CD14-positive monocyte (primary cell): Measurements from ENCODE around the gene RUFY2. TPM values are rescaled to one million over a fixed set of nuclear protein-coding genes. Genes with fewer than 3 reads are reported as not detected.

Experiments
- DNase-seq, 3 donors: peaks; one replicate each; pipeline ENCODE4 v3.0.0-alpha.2; 2011 to 2022
- H2AFZ ChIP-seq: 2 replicates; pipeline ENCODE4 v1.6.0; 2012; ENCODE audit warnings: mild to moderate bottlenecking, low read depth, low read length, inconsistent platforms; ENCODE audit not compliant: insufficient read depth, poor library complexity, severe bottlenecking
- H3K27ac ChIP-seq, 2 donors: 1 replicate in 1 of 2; 2 replicates in 1 of 2; pipeline ENCODE4 v1.5.1; 2012 to 2013; ENCODE audit warnings: low read length in 2 of 2, control low read depth in 1 of 2, inconsistent platforms in 1 of 2, low read depth in 1 of 2, mild to moderate bottlenecking in 1 of 2
- H3K27me3 ChIP-seq, 2 donors: one replicate each; pipeline versions ENCODE4 v1.6.0 to v1.6.1; 2011 to 2013; ENCODE audit warnings: low read length in 2 of 2; ENCODE audit not compliant: control insufficient read depth in 2 of 2, insufficient read depth in 2 of 2
- H3K36me3 ChIP-seq, 2 donors: replicated peaks in 1 of 2; 1 replicate in 1 of 2; 2 replicates in 1 of 2; pipeline versions ENCODE4 v1.5.1 to v1.6.1; 2012 to 2013; ENCODE audit warnings: low read length in 2 of 2, control low read depth in 1 of 2, inconsistent platforms in 1 of 2, mild to moderate bottlenecking in 1 of 2; ENCODE audit not compliant: insufficient read depth in 2 of 2, control insufficient read depth in 1 of 2
- H3K4me1 ChIP-seq, 2 donors: 1 replicate in 1 of 2; 2 replicates in 1 of 2; pipeline versions ENCODE4 v1.5.1 to v1.6.1; 2012 to 2013; ENCODE audit warnings: low read length in 2 of 2, control low read depth in 1 of 2, inconsistent platforms in 1 of 2, mild to moderate bottlenecking in 1 of 2, moderate library complexity in 1 of 2; ENCODE audit not compliant: insufficient read depth in 2 of 2, control insufficient read depth in 1 of 2
- H3K4me2 ChIP-seq: replicated peaks from 2 replicates; pipeline ENCODE3; 2012; ENCODE audit warnings: low read length, moderate library complexity, mild to moderate bottlenecking; ENCODE audit not compliant: poor library complexity, severe bottlenecking; ENCODE audit errors: extremely low read depth
- H3K4me3 ChIP-seq, 3 experiments: fragments of 200-600 bp in 1 of 3; sonication (generic) in 1 of 3; replicated peaks in 1 of 3; 1 replicate in 2 of 3; 2 replicates in 1 of 3; pipeline ENCODE4 v1.5.1; 2011 to 2013; ENCODE audit warnings: low read length in 3 of 3, mild to moderate bottlenecking in 3 of 3, control low read depth in 2 of 3, low read depth in 2 of 3, inconsistent platforms in 1 of 3, moderate library complexity in 1 of 3
- H3K79me2 ChIP-seq: 2 replicates; pipeline ENCODE4 v1.6.0; 2012; ENCODE audit warnings: mild to moderate bottlenecking, control low read depth, inconsistent platforms, low read length, moderate library complexity; ENCODE audit not compliant: insufficient read depth
- H3K9ac ChIP-seq: 2 replicates; pipeline ENCODE4 v1.6.0; 2017; ENCODE audit warnings: low read length, mild to moderate bottlenecking; ENCODE audit not compliant: insufficient read depth, poor library complexity, severe bottlenecking
- H3K9me3 ChIP-seq, 2 donors: replicated peaks in 1 of 2; 1 replicate in 1 of 2; 2 replicates in 1 of 2; pipeline versions ENCODE4 v1.5.1 to v1.6.1; 2012 to 2013; ENCODE audit warnings: low read length in 2 of 2, control low read depth in 1 of 2; ENCODE audit not compliant: control insufficient read depth in 1 of 2, insufficient read depth in 1 of 2
- H4K20me1 ChIP-seq: 2 replicates; pipeline ENCODE4 v1.6.0; 2012; ENCODE audit warnings: mild to moderate bottlenecking, low read length, control low read depth, moderate library complexity; ENCODE audit not compliant: insufficient read depth
- H3K27ac Mint-ChIP-seq, 7 donors: one replicate each; pipeline ENCODE4 v1.8.0; 2020; ENCODE audit warnings: mild to moderate bottlenecking in 7 of 7, mixed read lengths in 7 of 7, moderate library complexity in 6 of 7, inconsistent platforms in 2 of 7
- H3K27me3 Mint-ChIP-seq, 3 donors: one replicate each; pipeline ENCODE4 v1.8.0; 2021 to 2022; ENCODE audit warnings: low read depth in 3 of 3, mild to moderate bottlenecking in 3 of 3, mixed read lengths in 3 of 3, moderate library complexity in 3 of 3, inconsistent platforms in 1 of 3
- H3K36me3 Mint-ChIP-seq, 2 donors: one replicate each; pipeline ENCODE4 v1.8.0; 2020; ENCODE audit warnings: mixed read lengths in 2 of 2, inconsistent platforms in 1 of 2, mild to moderate bottlenecking in 1 of 2
- H3K4me1 Mint-ChIP-seq: one replicate; pipeline ENCODE4 v1.8.0; 2020; ENCODE audit warnings: mild to moderate bottlenecking, mixed read lengths
- H3K4me3 Mint-ChIP-seq, 2 donors: one replicate each; pipeline ENCODE4 v1.8.0; 2020; ENCODE audit warnings: mild to moderate bottlenecking in 2 of 2, mixed read lengths in 2 of 2, moderate library complexity in 1 of 2
- H3K9me3 Mint-ChIP-seq, 7 donors: one replicate each; pipeline ENCODE4 v1.8.0; 2020 to 2022; ENCODE audit warnings: mixed read lengths in 7 of 7, mild to moderate bottlenecking in 6 of 7, moderate library complexity in 6 of 7, inconsistent platforms in 2 of 7
- WGBS: methylation state at CpG from one replicate; pipeline ENCODE4 v1.1.5; 2013; ENCODE audit warnings: missing lambda C conversion rate; ENCODE audit not compliant: insufficient coverage; 5-methylcytosine and 5-hydroxymethylcytosine counted together
- intact Hi-C, 2 donors: fragments of 100-400 bp; cut with micrococcal nuclease; formaldehyde crosslinking; loops; one replicate each; pipeline versions ENCODE4 v1.15.0 to v1.15.1; 2023
- polyA plus RNA-seq, 3 donors: library from polyadenylated mRNA; depleted of rRNA in 1 of 3; unstranded in 2 of 3; stranded (reverse) in 1 of 3; fragments of 300-500 nt in 2 of 3; fragments of >200 nt in 1 of 3; fragmentation: Illumina TruSeq in 2 of 3; gene quantifications; 1 replicate in 2 of 3; 2 replicates in 1 of 3; pipeline ENCODE4 v1.2.3, GENCODE V29; 2012 to 2021
- TF ChIP-seq, protein P1 (sequence below): fragments of 200-600 bp; IDR thresholded peaks from one replicate; pipeline ENCODE4 v1.8.0; 2022; ENCODE audit warnings: antibody characterized with exemption, mild to moderate bottlenecking

The RUFY2 gene
- polyA plus RNA-seq, 3 donors = 2.8 to 3.9 (median 3.3) TPM

DNA sequence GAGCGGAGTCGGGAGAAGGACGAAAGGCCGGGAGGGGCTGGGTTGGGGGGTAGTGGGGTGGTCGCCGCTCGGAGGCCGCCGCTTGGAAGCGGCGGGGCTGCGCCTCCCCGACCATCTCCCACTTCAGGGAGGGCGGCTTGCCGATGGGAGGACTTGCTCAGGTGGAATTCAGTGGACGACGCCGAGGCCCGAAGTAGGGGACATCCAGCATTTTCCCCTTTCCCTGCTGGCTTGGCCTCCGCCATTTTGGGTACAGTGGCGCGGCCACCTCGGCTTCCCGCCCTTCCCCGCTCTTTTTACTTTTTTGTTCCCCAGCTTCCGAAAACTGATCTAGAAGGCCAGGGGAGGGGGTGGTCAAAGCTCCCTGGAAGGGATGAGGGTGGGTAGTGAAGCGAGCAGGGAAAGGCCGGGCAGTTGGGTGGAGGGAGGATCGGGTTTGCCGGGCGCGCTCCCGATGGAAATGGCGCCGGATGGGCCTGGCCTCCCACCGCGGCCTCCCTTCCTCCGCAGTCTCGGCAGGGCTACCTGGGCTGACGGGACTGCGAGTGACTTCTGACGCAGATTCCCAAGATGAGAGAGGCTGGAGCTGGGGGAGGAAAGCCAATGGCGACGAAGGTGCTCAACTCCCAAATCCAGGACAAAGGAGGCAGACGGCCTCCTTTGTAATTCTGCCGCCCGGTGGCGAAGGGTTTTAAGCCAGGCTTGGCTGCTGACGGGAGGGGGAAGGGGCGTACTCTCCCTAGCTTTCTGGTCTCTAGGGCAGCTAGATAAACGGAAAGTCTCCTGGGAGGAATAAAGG lies 74.6 kb downstream of the RUFY2 start, which contains the start of gene PBLD:
Gene PBLD, minus strand, starts transcription at position 670 of the 799 bp plus-strand sequence. CDS start 26,084 bp downstream, outside the sequence.
- H3K9ac ChIP-seq = peak within 1 kb of the TSS; percentile 93
- H3K9me3 ChIP-seq = no peaks in the 10 kb centered on the region
- H3K27ac ChIP-seq = peak within 1 kb of the TSS; percentile 90 to 94
- peaks cover 63 to 82% of the 10 kb centered on the region in 2 donors for H3K4me1 ChIP-seq
- H3K36me3 Mint-ChIP-seq = peaks cover 4% of the 10 kb centered on the region in 2 donors
- H3K36me3 ChIP-seq = peaks cover 0 to 2% of the 10 kb centered on the region in 2 donors
- TF ChIP-seq, protein P1, sequence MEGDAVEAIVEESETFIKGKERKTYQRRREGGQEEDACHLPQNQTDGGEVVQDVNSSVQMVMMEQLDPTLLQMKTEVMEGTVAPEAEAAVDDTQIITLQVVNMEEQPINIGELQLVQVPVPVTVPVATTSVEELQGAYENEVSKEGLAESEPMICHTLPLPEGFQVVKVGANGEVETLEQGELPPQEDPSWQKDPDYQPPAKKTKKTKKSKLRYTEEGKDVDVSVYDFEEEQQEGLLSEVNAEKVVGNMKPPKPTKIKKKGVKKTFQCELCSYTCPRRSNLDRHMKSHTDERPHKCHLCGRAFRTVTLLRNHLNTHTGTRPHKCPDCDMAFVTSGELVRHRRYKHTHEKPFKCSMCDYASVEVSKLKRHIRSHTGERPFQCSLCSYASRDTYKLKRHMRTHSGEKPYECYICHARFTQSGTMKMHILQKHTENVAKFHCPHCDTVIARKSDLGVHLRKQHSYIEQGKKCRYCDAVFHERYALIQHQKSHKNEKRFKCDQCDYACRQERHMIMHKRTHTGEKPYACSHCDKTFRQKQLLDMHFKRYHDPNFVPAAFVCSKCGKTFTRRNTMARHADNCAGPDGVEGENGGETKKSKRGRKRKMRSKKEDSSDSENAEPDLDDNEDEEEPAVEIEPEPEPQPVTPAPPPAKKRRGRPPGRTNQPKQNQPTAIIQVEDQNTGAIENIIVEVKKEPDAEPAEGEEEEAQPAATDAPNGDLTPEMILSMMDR = peak; percentile 34
- H3K27me3 Mint-ChIP-seq = no peaks in the 10 kb centered on the region
- no peaks in the 10 kb centered on the region for H3K27me3 ChIP-seq
- H3K79me2 ChIP-seq = peaks cover 73% of the 10 kb centered on the region
- H4K20me1 ChIP-seq = peaks cover 46% of the 10 kb centered on the region
- peak within 1 kb of the TSS; percentile 74 for H3K4me2 ChIP-seq
- peaks cover 63% of the 10 kb centered on the region for H3K4me1 Mint-ChIP-seq
- peak within 1 kb of the TSS; percentile 88 to 98 (median 94) for H3K4me3 ChIP-seq
- intact Hi-C loops = loop anchor here (5.0 to 10.0 kb wide), 5 partner anchors 255 to 570 kb away; partner anchors contain the start of genes HERC4 (in 1 of the 2) and SIRT1 (in 1 of the 2)
- peak within 1 kb of the TSS; percentile 97 to 100 (median 99) for H3K27ac Mint-ChIP-seq
- peaks cover 0 to 2% (median 0%) of the 10 kb centered on the region in 7 donors for H3K9me3 Mint-ChIP-seq
- 0% methylated on average over 33 of the region's 51 CpGs for WGBS
- peak within 1 kb of the TSS; percentile 85 for H2AFZ ChIP-seq
- peak; percentile 45 to 59 (median 54) for DNase-seq
- H3K4me3 Mint-ChIP-seq = peak within 1 kb of the TSS; percentile 98 to 99

DNA sequence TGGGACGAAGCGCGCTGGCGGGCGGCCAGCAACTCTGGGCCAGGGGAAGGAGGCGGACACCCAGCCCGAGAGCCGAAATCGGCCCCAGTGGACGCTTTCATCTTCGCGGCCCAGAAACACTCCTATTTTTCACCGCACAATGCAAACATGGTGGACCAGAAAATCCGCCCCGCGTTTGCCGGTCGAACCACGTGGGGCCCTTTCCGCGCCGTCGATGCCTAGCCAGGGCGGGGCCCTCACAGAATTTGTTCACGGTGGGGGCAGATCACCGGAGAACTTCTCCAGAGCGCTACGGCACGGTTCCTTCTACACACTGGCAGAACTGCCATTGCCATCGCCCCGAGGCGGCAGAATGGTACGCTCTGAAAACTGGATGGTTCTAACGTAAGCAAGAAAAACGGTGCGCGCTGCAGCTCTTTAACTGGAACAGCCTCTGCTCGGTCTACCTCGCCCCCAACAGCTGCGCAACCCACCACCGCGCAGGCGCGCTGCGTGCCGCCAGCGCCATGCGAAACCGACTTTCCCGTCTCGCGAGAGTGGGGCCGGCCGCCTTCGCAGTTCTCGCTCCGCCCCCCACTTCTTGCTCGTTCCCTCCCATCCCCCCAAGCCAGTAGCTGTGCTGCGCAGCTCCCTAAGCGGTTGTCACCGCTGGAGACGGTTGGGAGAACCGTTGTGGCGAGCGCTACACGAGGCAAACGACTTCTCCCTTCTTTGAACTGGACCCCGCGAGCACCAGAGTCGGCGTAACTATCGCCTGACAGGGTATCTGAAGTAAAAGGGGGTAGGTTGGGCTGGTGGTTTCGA lies 75.4 kb downstream of the RUFY2 start, which contains the start of gene HNRNPH3:
Gene HNRNPH3, plus strand, starts transcription at position 610 of the 804 bp plus-strand sequence. CDS start 5,158 bp downstream, outside the sequence.
- H3K4me3 ChIP-seq = peak within 1 kb of the TSS; percentile 88 to 98 (median 94)
- H3K27me3 ChIP-seq = no peaks in the 10 kb centered on the region
- no peaks in the 10 kb centered on the region for H3K9me3 ChIP-seq
- peak within 1 kb of the TSS; percentile 93 for H3K9ac ChIP-seq
- Mint-ChIP-seq H3K4me3 (peak within 1 kb of the TSS; percentile 98 to 99), H3K36me3 (peaks cover 2 to 3% of the 10 kb centered on the region in 2 donors), H3K27me3 (no peaks in the 10 kb centered on the region), H3K9me3 (peaks cover 0 to 2% (median 0%) of the 10 kb centered on the region in 7 donors), H3K27ac (peak within 1 kb of the TSS; percentile 97 to 100 (median 99)), H3K4me1 (peaks cover 57% of the 10 kb centered on the region)
- peaks cover 65% of the 10 kb centered on the region for H3K79me2 ChIP-seq
- H2AFZ ChIP-seq = peak within 1 kb of the TSS; percentile 85
- H3K27ac ChIP-seq = peak within 1 kb of the TSS; percentile 90 to 94
- peak; percentile 97 to 98 (median 97) for DNase-seq
- H4K20me1 ChIP-seq = peaks cover 38% of the 10 kb centered on the region
- intact Hi-C loops = loop anchor here (5.0 to 10.0 kb wide), 5 partner anchors 254 to 569 kb away; partner anchors contain the start of genes HERC4 (in 1 of the 2) and SIRT1 (in 1 of the 2)
- TF ChIP-seq, protein P1 = no peak
- peak within 1 kb of the TSS; percentile 74 for H3K4me2 ChIP-seq
- H3K36me3 ChIP-seq = no peaks in the 10 kb centered on the region
- WGBS = under 1% methylated on average over 72 of the region's 73 CpGs
- peaks cover 60 to 80% of the 10 kb centered on the region in 2 donors for H3K4me1 ChIP-seq
